Stimulated activated CD8-positive, alpha-beta memory T cell treated with anti-CD3 and anti-CD28 coated beads, Interleukin-12 subunit alpha, Interleukin-12 subunit beta, amount 100 ng/mL, for 1 hour (primary cell): ENCODE results near the gene ESRRA.
"Not testable (repeated sequence)": the region's sequence is repeated elsewhere in the genome, so short reads cannot be mapped to it uniquely, and the experiment has no call there.

Experiments
- DNase-seq: peaks from one replicate; pipeline ENCODE4 v3.0.0-alpha.2; 2020; ENCODE audit warnings: low read depth

Gene ESRRA

DNA sequence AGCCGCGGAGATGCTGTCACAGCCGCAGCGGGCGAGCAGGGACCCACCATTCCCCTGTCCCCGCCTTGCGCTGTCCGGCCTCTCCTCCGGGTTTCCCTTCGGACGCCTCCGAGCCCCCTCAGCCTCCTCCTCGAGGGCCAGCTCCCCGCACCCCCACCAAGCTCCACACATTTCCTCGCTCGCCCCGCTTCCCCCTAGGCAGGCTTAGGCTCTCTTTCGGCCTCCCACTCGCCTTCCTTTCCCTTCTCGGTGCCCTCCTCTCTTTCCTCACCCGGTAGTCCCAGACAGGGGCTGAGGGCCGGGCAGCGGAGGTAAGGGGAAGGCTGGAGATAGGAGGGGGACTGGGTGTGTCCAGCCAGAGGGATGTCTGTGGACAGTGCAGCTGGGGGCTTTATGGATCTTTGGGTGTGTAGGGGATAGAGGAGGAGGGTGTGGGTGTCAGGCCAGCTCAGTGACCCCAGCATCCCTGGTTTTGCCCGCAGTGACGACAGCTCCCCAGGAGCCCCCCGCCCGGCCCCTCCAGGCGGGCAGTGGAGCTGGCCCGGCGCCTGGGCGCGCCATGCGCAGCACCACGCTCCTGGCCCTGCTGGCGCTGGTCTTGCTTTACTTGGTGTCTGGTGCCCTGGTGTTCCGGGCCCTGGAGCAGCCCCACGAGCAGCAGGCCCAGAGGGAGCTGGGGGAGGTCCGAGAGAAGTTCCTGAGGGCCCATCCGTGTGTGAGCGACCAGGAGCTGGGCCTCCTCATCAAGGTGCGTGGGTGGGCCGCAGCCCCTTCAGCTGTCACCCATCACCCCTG is 12.7 kb upstream of the ESRRA start:
- DNase-seq: no peak

DNA sequence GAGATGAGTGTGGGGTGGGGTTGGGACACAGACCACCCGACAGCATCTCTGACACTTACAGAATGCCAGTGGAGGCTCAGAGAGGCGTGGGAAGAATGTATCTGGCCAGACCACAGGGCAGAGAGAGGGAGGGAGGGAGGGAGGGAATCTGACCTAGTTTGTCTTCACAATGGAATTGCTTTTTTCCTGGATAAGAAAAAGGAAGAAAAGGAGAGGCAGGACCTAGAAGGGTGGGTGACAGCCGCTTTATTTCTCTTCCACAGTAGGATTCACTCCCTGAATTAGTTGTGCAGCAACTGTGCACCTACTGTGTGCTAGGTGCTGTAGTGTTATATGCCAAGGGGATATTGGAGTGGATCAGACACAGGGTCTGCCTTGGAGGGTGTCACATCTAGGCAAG is 10.6 kb upstream of the ESRRA start:
- DNase-seq: no peak

DNA sequence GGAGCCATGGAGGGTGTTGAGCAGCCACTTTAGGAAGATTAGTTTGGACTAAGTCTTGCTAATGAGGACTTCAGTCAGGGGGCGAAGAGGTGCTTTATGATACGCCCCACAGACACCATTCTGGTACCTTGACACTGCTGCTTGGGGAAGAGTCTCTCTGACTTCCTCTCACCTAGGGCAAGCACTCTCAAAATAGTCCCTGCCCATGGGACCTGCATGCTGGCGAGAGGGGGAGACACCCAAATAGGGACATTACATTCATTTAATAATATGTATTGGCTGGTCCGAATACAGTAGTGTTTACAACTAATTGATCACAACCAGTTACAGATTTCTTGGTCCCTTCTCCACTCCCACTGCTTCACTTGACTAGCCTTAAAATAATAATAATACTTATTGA is 9.6 kb upstream of the ESRRA start:
- DNase-seq: no peak

DNA sequence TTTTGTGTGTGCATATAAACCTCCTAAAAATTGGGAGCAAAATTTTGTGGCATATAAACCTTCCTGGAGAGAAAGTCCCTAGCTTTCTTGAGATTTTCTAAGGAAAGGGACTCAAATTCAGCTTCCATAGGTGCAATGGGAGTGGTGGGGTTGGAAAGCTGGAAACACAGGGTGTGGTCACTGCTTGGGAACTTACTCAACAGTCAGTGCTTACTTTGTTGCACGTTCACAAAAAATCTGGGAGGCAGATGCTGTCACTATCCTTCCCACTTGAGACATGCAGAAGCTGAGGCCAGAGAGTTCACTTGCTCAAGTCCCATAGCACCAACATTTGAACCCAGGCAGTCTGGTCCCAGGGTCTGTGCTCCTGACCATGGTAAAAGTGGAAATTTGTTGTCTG is 9.1 kb upstream of the ESRRA start:
- DNase-seq: no peak

DNA sequence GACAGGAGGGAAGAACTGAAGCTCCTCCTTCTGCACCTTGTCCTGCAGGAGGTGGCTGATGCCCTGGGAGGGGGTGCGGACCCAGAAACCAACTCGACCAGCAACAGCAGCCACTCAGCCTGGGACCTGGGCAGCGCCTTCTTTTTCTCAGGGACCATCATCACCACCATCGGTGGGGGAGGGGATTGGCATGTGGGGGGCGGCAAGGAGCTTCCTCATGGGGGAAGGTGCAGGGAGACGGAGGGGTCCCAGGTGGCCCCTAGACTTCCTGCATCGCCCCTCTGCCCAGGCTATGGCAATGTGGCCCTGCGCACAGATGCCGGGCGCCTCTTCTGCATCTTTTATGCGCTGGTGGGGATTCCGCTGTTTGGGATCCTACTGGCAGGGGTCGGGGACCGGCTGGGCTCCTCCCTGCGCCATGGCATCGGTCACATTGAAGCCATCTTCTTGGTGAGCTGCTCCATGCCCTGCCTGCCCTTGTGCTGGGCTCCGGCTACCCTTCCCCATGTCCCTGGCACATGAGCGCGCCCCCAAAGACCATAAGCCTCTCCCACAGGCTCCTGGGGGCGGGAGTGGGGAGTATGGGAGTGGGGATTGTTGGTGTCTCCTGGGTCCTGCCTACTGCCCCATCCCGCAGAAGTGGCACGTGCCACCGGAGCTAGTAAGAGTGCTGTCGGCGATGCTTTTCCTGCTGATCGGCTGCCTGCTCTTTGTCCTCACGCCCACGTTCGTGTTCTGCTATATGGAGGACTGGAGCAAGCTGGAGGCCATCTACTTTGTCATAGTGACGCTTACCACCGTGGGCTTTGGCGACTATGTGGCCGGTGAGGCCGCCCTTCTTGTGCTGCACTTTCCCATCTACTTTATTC is 8.3 kb upstream of the ESRRA start:
- DNase-seq: no peak

DNA sequence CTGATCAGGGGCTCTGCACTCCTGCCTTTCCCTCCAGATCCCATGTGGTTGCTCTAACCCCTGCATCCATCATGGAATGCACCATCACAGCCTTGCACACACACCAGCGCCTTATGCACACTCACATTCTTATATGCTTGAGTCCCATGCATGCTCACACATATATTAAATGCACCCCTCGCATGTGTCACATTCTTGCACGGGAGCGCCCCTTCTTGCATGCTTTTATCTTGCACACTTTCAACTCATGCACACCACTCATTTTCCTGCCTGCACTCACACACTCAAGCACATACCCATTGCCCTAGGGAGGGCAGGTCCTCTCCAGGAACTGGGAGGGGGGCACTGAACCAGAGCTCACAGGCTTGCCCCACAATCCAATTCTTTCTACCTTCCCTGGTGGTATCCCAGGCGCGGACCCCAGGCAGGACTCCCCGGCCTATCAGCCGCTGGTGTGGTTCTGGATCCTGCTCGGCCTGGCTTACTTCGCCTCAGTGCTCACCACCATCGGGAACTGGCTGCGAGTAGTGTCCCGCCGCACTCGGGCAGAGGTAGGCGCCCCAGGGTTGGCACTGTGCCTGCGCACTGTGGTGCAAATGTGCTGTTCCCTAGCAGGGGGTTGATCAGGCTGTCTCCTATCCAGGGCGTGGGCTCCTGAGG is 7.5 kb upstream of the ESRRA start:
- no peak for DNase-seq

DNA sequence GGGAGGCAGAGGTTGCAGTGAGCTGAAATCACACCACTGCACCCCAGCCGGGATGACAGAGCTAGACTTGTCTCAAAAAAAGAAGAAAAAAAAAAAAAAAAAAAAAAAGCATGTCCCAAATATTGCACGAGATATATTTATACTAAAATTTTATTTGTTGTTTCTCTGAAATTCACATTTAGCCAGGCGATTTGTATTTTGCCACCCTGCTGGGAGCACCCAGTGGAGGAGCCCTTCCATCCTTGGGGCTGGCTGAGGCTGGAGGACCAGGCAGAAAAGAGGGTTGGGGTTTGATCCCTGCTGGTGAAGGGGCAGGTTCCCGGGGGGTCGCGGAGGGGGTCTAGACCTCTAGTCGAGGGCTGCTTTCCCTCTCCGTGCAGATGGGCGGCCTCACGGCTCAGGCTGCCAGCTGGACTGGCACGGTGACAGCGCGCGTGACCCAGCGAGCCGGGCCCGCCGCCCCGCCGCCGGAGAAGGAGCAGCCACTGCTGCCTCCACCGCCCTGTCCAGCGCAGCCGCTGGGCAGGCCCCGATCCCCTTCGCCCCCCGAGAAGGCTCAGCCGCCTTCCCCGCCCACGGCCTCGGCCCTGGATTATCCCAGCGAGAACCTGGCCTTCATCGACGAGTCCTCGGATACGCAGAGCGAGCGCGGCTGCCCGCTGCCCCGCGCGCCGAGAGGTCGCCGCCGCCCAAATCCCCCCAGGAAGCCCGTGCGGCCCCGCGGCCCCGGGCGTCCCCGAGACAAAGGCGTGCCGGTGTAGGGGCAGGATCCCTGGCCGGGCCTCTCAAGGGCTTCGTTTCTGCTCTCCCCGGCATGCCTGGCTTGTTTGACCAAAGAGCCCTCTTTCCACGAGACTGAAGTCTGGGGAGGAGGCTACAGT is 6.1 kb upstream of the ESRRA start:
- no peak for DNase-seq

DNA sequence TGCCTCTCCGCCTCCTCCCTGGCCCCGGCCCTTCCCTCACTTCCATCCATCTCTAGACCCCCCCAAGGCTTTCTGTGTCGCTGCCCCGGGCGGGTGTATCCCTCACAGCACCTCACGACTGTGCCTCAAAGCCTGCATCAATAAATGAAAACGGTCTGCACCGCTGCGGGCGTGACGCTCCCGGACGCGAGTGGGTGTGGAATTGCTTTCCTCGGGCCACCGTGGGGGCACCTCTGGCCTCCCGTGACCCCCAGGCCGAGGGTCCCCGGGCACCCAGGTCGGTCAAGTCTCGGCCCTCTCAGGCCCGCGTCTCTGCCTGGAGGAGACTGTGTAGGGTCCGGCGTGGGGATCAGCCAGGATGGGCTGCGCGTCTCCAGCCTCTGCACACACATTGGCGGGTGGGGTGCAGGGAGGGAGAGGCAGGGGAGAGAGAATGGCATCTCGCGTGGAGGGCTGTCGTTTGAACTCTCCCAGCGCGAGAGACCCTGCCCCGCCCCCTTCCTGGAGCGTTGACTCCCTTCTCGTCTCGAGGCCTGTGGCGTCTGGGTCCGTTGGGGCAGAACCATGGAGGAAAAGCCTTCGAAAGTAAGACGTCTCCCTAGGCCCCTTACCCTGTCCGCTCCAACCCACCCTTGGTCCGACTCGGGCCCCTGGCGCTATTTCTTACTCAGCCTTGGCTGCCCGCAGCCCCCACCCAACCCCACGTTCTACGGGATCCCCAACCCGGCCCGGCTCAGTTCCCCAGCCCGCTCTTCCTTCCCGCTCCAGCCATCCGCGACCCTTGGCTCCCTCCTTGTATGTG is 5.3 kb upstream of the ESRRA start, which contains the start of gene CATSPERZ:
Gene CATSPERZ, plus strand, starts transcription at position 512 of the 802 bp plus-strand sequence. Its CDS starts 53 bp downstream, at position 565.
- DNase-seq: no peak

DNA sequence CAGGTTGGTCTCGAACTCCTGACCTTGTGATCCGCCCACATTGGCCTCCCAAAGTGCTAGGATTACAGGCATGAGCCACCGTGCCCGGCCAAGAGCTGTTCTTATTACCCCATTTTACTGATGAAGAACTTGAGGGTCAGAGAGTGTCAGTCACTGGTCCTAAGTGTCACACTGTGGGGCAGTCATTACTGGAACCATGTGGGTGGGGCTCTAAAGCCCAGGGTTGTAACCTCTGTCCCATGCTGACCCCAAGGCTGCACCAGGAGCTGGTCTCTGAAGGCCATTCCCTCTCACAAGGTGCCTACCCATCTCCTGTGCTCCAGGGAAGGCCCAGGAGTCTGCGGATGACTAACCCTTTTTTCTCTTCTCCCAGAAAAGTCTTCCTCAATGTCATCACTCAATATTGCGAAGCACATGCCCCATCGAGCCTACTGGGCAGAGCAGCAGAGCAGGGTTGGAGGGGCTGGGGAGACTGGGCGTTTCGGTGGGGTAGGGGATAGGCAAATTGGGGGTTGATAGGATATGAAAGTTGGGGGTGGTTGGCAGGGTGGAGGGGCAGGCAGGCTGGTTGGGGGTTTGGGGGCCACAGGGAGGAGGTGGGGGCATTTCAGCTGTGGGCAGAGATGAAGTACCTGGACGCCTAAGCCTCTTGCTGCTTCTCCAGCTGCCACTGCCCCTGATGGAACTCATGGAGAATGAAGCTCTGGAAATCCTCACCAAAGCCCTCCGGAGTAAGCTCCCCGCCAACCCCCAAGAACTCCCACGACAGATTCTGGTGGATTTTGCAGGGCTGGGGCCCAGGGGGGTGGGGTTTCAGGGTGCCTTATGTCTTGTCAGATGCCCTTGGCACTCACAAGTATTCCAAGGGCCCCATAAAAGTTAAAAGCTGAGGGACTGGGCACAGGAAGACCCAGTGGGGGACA is 2.0 kb upstream of the ESRRA start:
- no peak for DNase-seq

DNA sequence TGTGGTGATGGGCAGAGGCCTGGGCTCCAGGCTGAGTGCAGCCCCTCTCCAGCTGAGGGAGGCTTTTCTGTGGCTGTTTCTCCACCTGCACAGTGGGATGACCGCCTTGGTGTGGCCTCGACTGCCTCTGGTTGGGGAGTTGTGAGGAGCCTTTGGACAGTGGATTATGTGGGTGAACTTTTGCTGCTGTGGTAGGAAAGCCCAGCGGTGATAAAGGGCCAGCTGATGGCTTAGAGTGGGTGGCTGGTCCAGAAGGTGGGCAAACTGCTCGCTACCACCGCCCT is 1.4 kb upstream of the ESRRA start:
- DNase-seq: no peak

DNA sequence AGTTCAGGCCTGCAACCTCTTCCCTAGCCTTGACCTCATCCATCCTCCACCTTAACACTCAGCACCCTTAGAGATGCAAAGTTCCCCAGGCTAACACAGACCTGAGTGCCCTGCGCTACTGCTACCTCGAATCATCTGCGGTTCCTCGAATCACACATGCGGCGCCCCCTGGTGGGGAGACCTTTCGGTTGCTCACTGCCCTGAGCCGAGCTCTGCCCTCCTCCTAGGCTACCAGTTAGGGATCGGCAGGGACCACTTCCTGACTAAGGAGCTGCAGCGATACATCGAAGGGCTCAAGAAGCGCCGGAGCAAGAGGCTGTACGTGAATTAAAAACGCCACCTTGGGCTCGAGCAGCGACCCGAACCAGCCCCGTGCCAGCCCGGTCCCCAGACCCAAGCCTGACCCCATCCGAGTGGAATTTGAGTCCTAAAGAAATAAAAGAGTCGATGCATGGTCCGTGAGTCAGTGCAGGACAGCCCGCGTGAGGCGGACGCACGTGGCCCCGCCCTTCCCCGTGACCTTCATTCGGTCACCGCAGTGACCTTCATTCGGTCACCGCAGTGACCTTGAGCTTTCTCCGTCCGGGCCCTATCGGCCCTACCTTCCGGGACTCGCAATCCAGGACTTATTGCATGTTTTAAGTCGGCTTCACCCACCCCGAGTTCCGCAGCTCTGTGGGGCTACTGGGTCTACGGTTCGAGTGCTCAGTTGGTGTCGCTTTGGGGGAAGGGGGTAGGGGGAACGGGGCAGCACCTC is 830 bp upstream of the ESRRA start:
- peak; percentile 93 for DNase-seq

DNA sequence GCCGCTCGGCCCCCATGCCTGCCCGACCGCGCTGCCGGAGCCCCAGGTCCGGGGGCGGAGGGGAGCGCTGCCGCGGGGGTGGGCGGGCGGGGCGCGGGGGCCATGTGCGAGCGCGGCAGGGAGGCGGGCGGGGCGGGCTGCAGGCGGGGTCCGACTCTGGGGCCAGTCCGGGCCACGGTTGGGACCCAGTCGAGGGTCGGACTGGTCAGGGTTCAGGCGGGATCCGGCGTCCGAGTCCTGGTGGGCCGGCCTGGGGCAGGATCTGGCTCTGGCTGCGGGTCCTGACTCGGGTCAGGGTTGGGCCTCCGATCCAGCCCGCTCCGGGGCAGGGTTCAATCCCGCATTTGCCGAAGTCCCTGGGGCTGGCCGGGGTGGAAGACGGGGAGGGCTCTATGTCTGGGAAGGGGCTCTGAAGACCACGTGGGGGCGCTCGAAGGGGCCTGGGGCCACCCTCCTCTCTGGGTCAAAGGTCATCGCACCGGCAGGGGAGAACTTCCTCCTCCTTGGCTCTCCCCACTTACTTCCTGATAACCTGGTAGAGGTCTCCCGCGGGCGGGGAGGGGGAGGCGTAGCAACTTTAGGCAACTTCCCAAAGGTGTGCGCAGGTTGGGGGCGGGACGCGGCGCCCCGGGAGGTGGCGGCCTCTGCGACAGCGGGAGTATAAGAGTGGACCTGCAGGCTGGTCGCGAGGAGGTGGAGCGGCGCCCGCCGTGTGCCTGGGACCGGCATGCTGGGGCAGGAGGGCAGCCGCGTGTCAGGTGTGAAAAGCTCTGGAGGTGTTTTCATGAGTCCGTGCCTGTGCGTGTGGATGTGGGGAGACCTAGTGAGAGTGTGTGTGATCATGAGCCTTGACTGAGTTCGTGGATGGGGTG is 603 bp downstream of the ESRRA start:
- peak; percentile 55 for DNase-seq

DNA sequence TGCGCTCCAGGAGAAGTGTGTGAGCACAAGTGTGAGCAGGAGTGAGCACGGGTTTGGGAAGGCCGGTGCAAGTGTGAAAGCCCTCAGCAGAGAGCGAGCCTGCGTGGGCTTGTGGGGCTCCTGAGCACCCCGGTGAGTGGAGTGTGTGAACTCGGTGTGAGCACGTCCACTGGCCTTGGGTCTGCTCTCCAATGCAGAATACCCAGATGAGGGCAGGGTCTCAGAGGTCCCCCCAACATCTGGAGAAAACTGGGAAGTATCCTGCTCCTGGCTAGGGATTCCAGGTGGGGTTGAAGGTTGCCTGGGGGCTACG is 1.2 kb downstream of the ESRRA start:
- no peak for DNase-seq

DNA sequence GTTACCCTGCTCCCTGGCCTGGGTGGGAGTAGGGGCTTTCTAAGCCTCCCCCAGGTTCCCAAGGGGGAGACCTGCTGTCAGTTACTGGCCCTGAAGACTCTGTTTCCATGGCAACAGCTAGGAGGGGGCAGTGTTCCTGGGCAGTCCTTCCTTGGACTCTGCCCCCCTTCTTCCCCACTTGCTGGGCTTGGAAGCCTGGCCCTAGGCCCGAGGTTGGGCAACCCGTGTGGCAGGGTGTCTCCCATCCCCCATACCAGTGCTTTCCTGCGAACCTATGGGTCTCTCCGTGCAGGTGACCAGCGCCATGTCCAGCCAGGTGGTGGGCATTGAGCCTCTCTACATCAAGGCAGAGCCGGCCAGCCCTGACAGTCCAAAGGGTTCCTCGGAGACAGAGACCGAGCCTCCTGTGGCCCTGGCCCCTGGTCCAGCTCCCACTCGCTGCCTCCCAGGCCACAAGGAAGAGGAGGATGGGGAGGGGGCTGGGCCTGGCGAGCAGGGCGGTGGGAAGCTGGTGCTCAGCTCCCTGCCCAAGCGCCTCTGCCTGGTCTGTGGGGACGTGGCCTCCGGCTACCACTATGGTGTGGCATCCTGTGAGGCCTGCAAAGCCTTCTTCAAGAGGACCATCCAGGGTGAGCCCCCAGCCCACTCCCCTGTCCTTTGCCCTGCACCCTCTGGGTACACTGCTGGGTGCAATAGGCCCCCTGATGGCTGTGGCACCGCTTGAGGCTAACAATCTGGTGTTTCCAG is 1.7 kb downstream of the ESRRA start:
- no peak for DNase-seq

DNA sequence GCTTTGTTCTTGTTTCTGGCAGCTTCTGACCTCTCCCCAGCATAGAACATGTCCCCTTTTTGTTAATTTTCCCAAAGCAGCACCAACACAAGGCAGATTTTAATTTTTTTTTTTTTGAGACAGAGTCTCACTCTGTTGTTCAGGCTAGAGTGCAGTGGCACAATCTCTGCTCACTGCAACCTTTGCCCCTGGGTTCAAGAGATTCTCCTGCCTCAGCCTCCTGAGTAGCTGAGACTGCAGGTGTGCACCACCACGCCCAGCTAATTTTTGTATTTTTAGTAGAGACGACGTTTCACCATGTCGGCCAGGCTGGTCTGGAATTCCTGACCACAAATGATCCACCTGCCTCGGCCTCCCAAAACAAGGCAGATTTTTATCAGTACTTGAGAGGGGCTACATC is 2.5 kb downstream of the ESRRA start:
- not testable (repeated sequence) for DNase-seq

DNA sequence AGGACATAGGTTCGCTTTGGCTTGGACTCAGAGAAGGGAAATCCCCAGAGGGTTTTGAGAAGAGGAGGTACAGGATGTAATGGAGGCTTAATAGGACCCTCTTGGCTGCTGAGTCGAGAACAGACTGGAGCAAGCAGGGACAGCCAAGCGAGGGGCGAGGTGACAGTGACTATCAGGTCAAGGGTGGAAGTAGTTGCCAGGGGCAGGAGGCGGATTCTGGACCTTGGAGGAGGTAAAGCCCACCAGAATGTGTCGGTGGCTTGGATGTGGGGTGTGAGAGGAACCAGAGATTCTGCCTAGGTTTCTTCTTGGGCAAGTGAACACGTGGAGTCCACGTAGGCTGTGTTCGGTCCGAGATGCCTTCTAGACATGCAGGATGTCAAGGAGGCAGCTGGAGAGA is 7.6 kb downstream of the ESRRA start:
- DNase-seq: no peak

DNA sequence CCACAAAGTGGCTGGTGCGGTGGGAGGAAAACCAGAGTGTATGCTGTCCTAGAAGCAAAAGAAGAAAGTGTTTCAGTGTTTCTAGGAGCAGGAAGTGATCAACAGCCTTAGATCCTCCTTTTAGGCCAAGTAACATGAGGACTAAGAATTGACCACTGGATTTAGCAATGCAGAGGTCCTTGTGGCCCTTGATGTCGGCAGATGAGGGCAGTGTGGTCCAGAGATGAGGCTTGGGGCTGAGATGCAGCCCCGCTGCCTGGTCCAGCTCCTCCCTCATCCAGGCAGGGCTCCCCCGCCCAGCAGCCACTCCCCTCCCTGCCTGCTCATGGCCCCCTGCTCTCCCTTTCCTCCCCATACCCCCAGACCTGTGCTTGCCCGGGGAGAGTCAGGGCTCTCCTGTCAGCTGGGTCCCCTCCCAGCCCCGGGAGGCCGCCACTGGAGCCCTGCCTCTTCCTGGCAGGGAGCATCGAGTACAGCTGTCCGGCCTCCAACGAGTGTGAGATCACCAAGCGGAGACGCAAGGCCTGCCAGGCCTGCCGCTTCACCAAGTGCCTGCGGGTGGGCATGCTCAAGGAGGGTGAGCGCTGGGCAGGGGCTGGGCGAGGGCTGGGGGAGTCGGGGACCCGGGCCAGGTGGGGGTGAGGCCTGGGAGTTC is 8.3 kb downstream of the ESRRA start:
- DNase-seq: no peak
